NT2/D1 (cell line): ENCODE measurements around the gene GNG7.

Source experiments
- YY1 ChIP-seq: IDR thresholded peaks from 2 replicates; pipeline ENCODE4 v1.6.1; 2011; ENCODE audit not compliant: insufficient read length, insufficient read depth
- ZNF274 ChIP-seq: IDR thresholded peaks from 2 replicates; pipeline ENCODE4 v1.6.1; 2011; ENCODE audit warnings: mild to moderate bottlenecking, low read depth, low read length

DNA sequence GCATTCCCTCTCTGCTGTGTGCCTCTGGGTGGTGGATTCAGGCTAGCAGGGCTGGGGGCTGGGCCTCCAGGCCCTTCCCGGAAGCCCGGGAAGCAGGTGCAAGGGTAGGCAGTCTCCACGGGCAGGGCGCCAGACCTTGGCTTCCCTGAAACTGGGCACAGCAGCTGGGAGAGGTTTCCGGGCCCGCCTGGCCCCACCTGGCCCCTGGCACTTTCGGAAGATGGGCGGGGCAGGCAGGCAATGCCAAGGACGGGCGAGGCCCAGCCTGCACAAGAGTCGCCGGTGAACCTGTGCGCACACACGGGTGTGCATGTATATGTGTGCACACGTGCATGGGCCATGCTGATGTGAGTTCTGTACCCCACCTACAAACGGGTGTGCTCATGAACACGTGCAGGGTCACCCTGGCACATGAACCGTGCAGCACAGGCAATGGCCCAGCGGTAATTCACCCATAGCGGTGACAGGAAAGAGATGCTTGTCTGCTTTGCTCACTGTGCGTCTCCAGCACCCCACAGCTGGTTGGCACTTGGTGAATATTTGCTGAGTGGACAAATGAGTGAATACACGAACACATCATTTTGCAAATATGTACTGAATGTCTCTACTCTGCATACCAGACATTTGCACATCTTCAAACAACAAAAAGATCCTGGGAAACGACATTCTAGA is 211.2 kb downstream of the GNG7 start:
- TF ChIP-seq YY1 (no peak), ZNF274 (no peak)
